Prostate gland (tissue), 2 donors: ENCODE measurements around the gene KLK7. TPM values are rescaled to one million over a fixed set of nuclear protein-coding genes. Genes with fewer than 3 reads are reported as not detected.
"Not testable (repeated sequence)": the region's sequence is repeated elsewhere in the genome, so short reads cannot be mapped to it uniquely, and the experiment has no call there.

ENCODE experiments used
- DNase-seq: peaks from one replicate; pipeline ENCODE4 v3.0.0-alpha.2; 2019; ENCODE audit warnings: low spot score
- H3K27ac ChIP-seq, 2 donors: fragments of 200-600 bp; sonication (generic); 2 replicates each; pipeline ENCODE4 v1.5.1; 2017 to 2019
- H3K27me3 ChIP-seq: fragments of 200-600 bp; sonication (generic); replicated peaks from 2 replicates; pipeline ENCODE4 v1.5.1; 2019; ENCODE audit not compliant: insufficient read depth
- H3K36me3 ChIP-seq, 2 donors: fragments of 200-600 bp; sonication (generic); 1 replicate in 1 of 2; 2 replicates in 1 of 2; pipeline versions ENCODE4 v1.5.1 to v1.8.1; 2017 to 2019
- H3K4me1 ChIP-seq: fragments of 200-600 bp; sonication (generic); replicated peaks from 2 replicates; pipeline ENCODE4 v1.5.1; 2019
- H3K4me3 ChIP-seq, 2 donors: fragments of 200-600 bp; sonication (generic); 2 replicates each; pipeline ENCODE4 v1.5.1; 2017 to 2019
- H3K9me3 ChIP-seq: fragments of 200-600 bp; sonication (generic); 2 replicates; pipeline ENCODE4 v1.5.1; 2017
- CTCF ChIP-seq, 4 experiments: fragments of 200-600 bp in 2 of 4; fragments of 450-650 bp in 2 of 4; sonication (generic) in 2 of 4; IDR thresholded peaks; 1 replicate in 3 of 4; 2 replicates in 1 of 4; pipeline ENCODE4 v1.5.1; 2016 to 2019; ENCODE audit warnings: antibody characterized with exemption in 4 of 4, mild to moderate bottlenecking in 2 of 4, moderate library complexity in 2 of 4
- POLR2A ChIP-seq: fragments of 450-650 bp; IDR thresholded peaks from one replicate; pipeline ENCODE4 v1.6.1; 2016; ENCODE audit warnings: antibody characterized with exemption, mild to moderate bottlenecking
- POLR2AphosphoS5 ChIP-seq: sonication (generic); formaldehyde crosslinking; IDR thresholded peaks from one replicate; pipeline ENCODE4 v1.6.1; 2017; ENCODE audit warnings: antibody characterized with exemption
- WGBS: methylation state at CpG from one replicate; pipeline ENCODE4 v1.1.5; 2018; 5-methylcytosine and 5-hydroxymethylcytosine counted together
- intact Hi-C: fragments of 100-400 bp; cut with DNase I; formaldehyde crosslinking; loops from one replicate; pipeline ENCODE4 v1.14.2; 2022
- total RNA-seq, 2 donors: library from RNA; depleted of rRNA; stranded (reverse); fragments of >200 nt; gene quantifications; one replicate each; pipeline ENCODE4 v1.1.0, GENCODE V29; 2016

KLK7 gene
- total RNA-seq, 2 donors from 2014 or later: 0.68 to 1.2 TPM

GRCh38 chr19:50974702-50975556, 8.8 kb downstream of the KLK7 start:
- no peak for DNase-seq
- Histone ChIP-seq H3K4me3 (no peak overlapping the region), H3K4me1 (no peaks in the 10 kb centered on the region), H3K9me3 (no peaks in the 10 kb centered on the region), H3K27ac (no peak overlapping the region), H3K36me3 (no peaks in the 10 kb centered on the region), H3K27me3 (no peaks in the 10 kb centered on the region)
- 16% methylated on average over 7 of the region's 9 CpGs for WGBS
- no peak for TF ChIP-seq POLR2AphosphoS5
- TF ChIP-seq POLR2A: no peak
- no peak for TF ChIP-seq CTCF (IDR thresholded peaks at IDR 0.05)
- intact Hi-C loops: no loop called here

GRCh38 chr19:50972795-50973376, 10.8 kb downstream of the KLK7 start:
- no peak overlapping the region for H3K27ac ChIP-seq
- no peak overlapping the region for H3K4me3 ChIP-seq
- no peaks in the 10 kb centered on the region for H3K4me1 ChIP-seq
- peaks cover 2% of the 10 kb centered on the region for H3K27me3 ChIP-seq
- 85% methylated on average over 9 of the region's 9 CpGs for WGBS
- no peak for TF ChIP-seq CTCF (IDR thresholded peaks at IDR 0.05)
- TF ChIP-seq POLR2AphosphoS5: no peak
- TF ChIP-seq POLR2A: no peak
- no peak for DNase-seq
- intact Hi-C loops: no loop called here
- H3K9me3 ChIP-seq: no peaks in the 10 kb centered on the region
- H3K36me3 ChIP-seq: no peaks in the 10 kb centered on the region

GRCh38 chr19:50969810-50970209, 13.9 kb downstream of the KLK7 start:
- H3K27me3 ChIP-seq, intact Hi-C loops: not testable (repeated sequence)
- 73% methylated on average over 3 of the region's 3 CpGs for WGBS

GRCh38 chr19:50969413-50969760, 14.3 kb downstream of the KLK7 start, which contains the start of gene KLK6:
Gene KLK6 (minus strand): TSS chr19:50969591. CDS start chr19:50968104, 1,487 bp downstream.
- Histone ChIP-seq H3K9me3 (no peaks in the 10 kb centered on the region), H3K4me1 (no peaks in the 10 kb centered on the region), H3K27me3 (peaks cover 2% of the 10 kb centered on the region), H3K27ac (no peak within 1 kb of the TSS), H3K4me3 (no peak within 1 kb of the TSS), H3K36me3 (no peaks in the 10 kb centered on the region)
- 50% methylated on average over 16 of the region's 19 CpGs for WGBS
- intact Hi-C loops: no loop called here
- DNase-seq: no peak
- TF ChIP-seq POLR2AphosphoS5 (no peak), CTCF (IDR thresholded peaks at IDR 0.05) (no peak), POLR2A (no peak)

More at GRCh38 chr19:50969810-50970209, 13.9 kb downstream of the KLK7 start:
- DNase-seq, H3K4me3 ChIP-seq, H3K9me3 ChIP-seq, H3K36me3 ChIP-seq, H3K27ac ChIP-seq, H3K4me1 ChIP-seq: not testable (repeated sequence)

GRCh38 chr19:50968716-50969412, 14.9 kb downstream of the KLK7 start:
- intact Hi-C loops: no loop called here
- no peaks in the 10 kb centered on the region for H3K36me3 ChIP-seq
- peaks cover 2% of the 10 kb centered on the region for H3K27me3 ChIP-seq
- DNase-seq: no peak
- no peak for TF ChIP-seq CTCF (IDR thresholded peaks at IDR 0.05)
- no peak for TF ChIP-seq POLR2AphosphoS5
- no peak for TF ChIP-seq POLR2A
- no peak overlapping the region for H3K4me3 ChIP-seq
- no peak overlapping the region for H3K27ac ChIP-seq
- no peaks in the 10 kb centered on the region for H3K4me1 ChIP-seq
- H3K9me3 ChIP-seq: no peaks in the 10 kb centered on the region
- 44% methylated on average over 7 of the region's 7 CpGs for WGBS
